Retinal pigment epithelial cell (primary cell): ENCODE data around the gene MYH16.
"Not testable (repeated sequence)": the region's sequence is repeated elsewhere in the genome, so short reads cannot be mapped to it uniquely, and the experiment has no call there.

Source experiments
- DNase-seq: peaks from one replicate; pipeline ENCODE4 v3.0.0-alpha.2; 2010; ENCODE audit warnings: low read depth
- H3K4me3 ChIP-seq: 2 replicates; pipeline ENCODE4 v1.5.1; 2011; ENCODE audit warnings: mild to moderate bottlenecking, low read length, control low read depth, moderate library complexity
- CTCF ChIP-seq: conservative IDR thresholded peaks from 2 replicates; pipeline ENCODE4 v1.5.1; 2011; ENCODE audit warnings: low read depth, low read length, control low read depth, inconsistent platforms

Gene MYH16

DNA sequence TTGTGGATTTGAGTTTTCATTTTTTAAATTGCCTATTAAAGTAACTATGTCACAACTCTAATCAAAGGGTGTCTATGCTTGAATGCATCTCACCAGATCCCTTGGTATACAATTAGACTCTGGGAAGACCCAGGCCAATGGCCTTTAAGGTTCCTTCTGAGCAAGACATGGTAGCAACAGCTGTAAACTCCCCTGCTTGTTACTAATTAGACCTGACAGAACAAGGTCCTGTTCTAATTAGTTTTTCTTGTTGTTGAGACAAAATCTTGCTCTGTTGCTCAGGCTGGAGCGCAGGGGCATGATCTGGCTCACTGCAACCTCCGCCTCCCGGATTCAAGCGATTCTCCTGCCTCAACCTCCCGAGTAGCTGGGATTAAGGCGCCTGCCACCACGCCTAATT is 2.9 kb downstream of the MYH16 start:
- no peak overlapping the region for H3K4me3 ChIP-seq
- no peak for TF ChIP-seq CTCF
- no peak for DNase-seq

DNA sequence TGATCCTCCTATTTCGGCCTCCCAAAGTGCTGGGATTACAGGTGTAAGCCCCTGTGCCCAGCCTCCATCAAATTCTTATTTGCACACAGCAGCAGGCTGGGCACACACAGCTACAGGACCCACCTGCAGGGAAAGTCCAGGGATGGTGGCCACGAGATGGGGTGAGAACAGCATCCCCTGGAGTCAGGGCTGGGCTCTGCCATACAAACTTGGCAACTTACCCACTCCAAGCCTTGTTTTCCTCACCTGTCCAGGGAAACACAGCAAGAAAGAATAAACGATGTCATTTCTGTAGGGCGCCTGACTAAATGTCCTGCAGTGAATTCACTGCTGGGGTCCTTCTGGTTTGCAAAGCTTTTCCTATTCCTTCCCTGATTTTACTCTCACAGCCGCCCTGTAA is 5.5 kb downstream of the MYH16 start:
- TF ChIP-seq CTCF, result peak; percentile 20
- DNase-seq, result no peak
- H3K4me3 ChIP-seq, result no peak overlapping the region

DNA sequence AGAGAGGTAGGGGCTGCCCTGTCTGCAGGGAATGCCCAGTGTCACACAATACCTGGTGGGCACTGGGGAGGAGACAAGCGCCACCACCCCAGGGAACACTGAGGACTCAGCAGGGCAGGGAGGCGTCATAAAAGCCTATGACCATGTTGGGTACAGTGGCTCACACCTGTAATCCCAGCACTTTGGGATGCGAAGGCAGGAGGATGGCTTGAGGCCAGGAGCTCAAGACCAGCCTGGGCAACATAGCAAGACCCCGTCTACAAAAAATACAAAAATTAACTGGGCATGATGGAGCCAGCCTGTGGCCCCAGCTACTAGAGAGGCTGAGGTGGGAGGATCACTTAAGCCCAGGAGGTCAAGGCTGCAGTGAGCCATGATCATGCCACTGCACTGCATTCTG is 11.5 kb downstream of the MYH16 start:
- not testable (repeated sequence) for DNase-seq, H3K4me3 ChIP-seq

DNA sequence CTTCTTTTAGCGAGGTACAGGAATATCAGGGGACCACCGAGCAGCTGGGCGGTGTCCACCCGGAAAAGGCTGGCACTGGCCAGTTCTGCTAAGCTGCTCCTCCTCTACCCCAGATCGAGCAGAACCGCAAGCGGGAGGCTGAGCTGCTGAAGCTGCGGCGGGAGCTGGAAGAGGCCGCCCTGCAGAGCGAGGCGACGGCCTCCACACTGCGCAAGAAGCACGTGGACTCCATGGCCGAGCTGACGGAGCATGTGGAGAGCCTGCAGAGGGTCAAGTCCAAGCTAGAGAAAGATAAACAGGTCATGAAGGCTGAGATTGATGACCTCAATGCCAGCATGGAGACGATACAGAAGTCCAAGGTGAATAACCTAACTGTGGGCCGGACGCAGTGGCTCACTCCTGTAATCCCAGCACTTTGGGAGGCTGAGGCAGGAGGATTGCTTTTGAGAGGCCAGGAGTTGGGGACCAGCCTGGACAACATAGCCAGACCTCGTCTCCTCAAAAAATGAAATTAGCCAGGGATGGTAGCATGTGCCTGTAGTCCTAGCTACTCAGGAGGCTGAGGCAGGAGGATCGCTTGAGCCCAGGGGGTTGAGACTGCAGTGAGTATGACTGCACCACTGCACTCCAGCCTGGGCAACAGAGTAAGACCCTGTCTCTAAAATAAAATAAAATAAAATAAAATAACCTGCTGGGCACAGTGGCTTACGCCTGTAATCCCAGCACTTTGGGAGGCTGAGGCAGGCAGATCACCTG is 15.3 kb downstream of the MYH16 start:
- DNase-seq, result no peak
- no peak overlapping the region for H3K4me3 ChIP-seq
- TF ChIP-seq CTCF, result no peak

- TF ChIP-seq CTCF, result no peak
- H3K4me3 ChIP-seq, result no peak overlapping the region
- no peak for DNase-seq
Measured at GRCh38 chr7:99289185-99289584, 16.5 kb downstream of the MYH16 start.

- DNase-seq, H3K4me3 ChIP-seq: not testable (repeated sequence)
Measured at GRCh38 chr7:99290148-99290547, 17.5 kb downstream of the MYH16 start.

GRCh38 chr7:99290980-99291607 is 18.5 kb downstream of the MYH16 start:
- no peak for TF ChIP-seq CTCF
- DNase-seq, result no peak
- no peak overlapping the region for H3K4me3 ChIP-seq

DNA sequence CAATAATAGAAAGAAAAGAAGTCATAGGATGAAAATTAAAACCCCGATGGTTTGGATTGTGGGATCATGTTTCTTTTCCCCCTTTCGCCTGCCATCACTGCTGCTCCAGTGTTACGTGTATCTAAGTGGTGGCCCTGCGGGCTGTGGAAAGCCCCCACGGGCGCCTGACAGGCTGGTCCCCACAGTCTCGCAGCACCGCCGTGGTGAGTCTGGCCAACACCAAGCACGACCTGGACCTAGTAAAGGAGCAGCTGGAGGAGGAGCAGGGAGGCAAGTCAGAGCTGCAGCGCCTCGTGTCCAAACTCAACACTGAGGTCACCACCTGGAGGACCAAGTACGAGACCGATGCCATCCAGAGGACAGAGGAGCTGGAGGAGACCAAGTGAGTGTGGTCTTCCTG is 19.5 kb downstream of the MYH16 start:
- no peak overlapping the region for H3K4me3 ChIP-seq
- TF ChIP-seq CTCF, result no peak
- DNase-seq, result no peak
